Measurements from ENCODE around the gene SLC25A41.

SLC25A41 gene

GRCh38 chr19:6460099-6460884 lies 26.7 kb upstream of the SLC25A41 start:
- peak; percentile 95 for DNase-seq (ENCODE audit: extremely low spot score)
- ChIA-PET CTCF (no interaction called here), POLR2A (interaction anchor here (0.8 to 2.4 kb wide), 6 partner anchors 10 to 276 kb away, joined by 3 to 10 read pairs (median 4); partner anchors contain the start of genes ALKBH7 and KHSRP)
- TF ChIP-seq FOXM1 (IDR thresholded peaks at IDR 0.05; ENCODE audit: borderline replicate concordance) (peak; percentile 35; the same call in 1 of the 2 replicates), FOXA1 (IDR thresholded peaks at IDR 0.05) (no peak), NFRKB (IDR thresholded peaks at IDR 0.05) (no peak), ELF4 (IDR thresholded peaks at IDR 0.05) (no peak), PKNOX1 (IDR thresholded peaks at IDR 0.05) (peak; percentile 66; the same call in 1 of the 2 replicates), TARDBP (IDR thresholded peaks at IDR 0.05) (no peak), BHLHE40 (IDR thresholded peaks at IDR 0.05; ENCODE audit: borderline replicate concordance) (no peak), L3MBTL2 (conservative IDR thresholded peaks at IDR 0.05) (peak; percentile 50; the same call in 1 of the 2 replicates), SUZ12 (IDR thresholded peaks at IDR 0.05) (no peak), ZNF384 (IDR thresholded peaks at IDR 0.05) (no peak)

GRCh38 chr19:6459262-6460098 lies 25.9 kb upstream of the SLC25A41 start, which contains the start of gene SLC25A23:
Gene SLC25A23 (minus strand): TSS chr19:6459792. CDS start chr19:6459628, 164 bp downstream.
- peak; percentile 88 for DNase-seq (ENCODE audit: extremely low spot score)
- ChIA-PET CTCF (no interaction called here), POLR2A (interaction anchor here (0.8 to 2.4 kb wide), 6 partner anchors 11 to 277 kb away, joined by 3 to 10 read pairs (median 4); partner anchors contain the start of genes ALKBH7 and KHSRP)
- TF ChIP-seq FOXM1 (IDR thresholded peaks at IDR 0.05; ENCODE audit: borderline replicate concordance), result peak; percentile 53; the same call in 1 of the 2 replicates
- TF ChIP-seq PKNOX1 (IDR thresholded peaks at IDR 0.05), result no peak
- TF ChIP-seq L3MBTL2 (conservative IDR thresholded peaks at IDR 0.05), result no peak

GRCh38 chr19:6458695-6459261 lies 25.2 kb upstream of the SLC25A41 start:
- CTCF ChIA-PET, result no interaction called here
- no peak for TF ChIP-seq PKNOX1 (IDR thresholded peaks at IDR 0.05)
- no peak for TF ChIP-seq FOXA1 (IDR thresholded peaks at IDR 0.05)
- no peak for TF ChIP-seq SP1 (IDR thresholded peaks at IDR 0.05)
- no peak for TF ChIP-seq SUZ12 (IDR thresholded peaks at IDR 0.05)
- no peak for TF ChIP-seq HDGF (IDR thresholded peaks at IDR 0.05; ENCODE audit: borderline replicate concordance)
- no peak for TF ChIP-seq FOXK2 (IDR thresholded peaks at IDR 0.05)
- TF ChIP-seq CTBP1 (IDR thresholded peaks at IDR 0.05; ENCODE audit: borderline replicate concordance), result no peak
- no peak for TF ChIP-seq TARDBP (IDR thresholded peaks at IDR 0.05)
- no peak for TF ChIP-seq ELF4 (IDR thresholded peaks at IDR 0.05)
- no peak for TF ChIP-seq BHLHE40 (IDR thresholded peaks at IDR 0.05; ENCODE audit: borderline replicate concordance)
- no peak for TF ChIP-seq NFRKB (IDR thresholded peaks at IDR 0.05)
- TF ChIP-seq FOXM1 (IDR thresholded peaks at IDR 0.05; ENCODE audit: borderline replicate concordance), result no peak
- no peak for TF ChIP-seq L3MBTL2 (conservative IDR thresholded peaks at IDR 0.05)
- no peak for TF ChIP-seq ARNT (IDR thresholded peaks at IDR 0.05)
- POLR2A ChIA-PET, result interaction anchor here (1.2 to 2.4 kb wide), 3 partner anchors 34 to 278 kb away, joined by 3 to 10 read pairs (median 5); partner anchors contain the start of gene KHSRP
- DNase-seq (ENCODE audit: extremely low spot score), result no peak

GRCh38 chr19:6457958-6458694 lies 24.6 kb upstream of the SLC25A41 start:
- ChIA-PET CTCF (no interaction called here), POLR2A (interaction anchor here (1.8 to 2.4 kb wide), 2 partner anchors 33 to 278 kb away, joined by 5 to 10 read pairs; partner anchors contain the start of gene KHSRP)
- TF ChIP-seq ARNT (IDR thresholded peaks at IDR 0.05), result no peak
- TF ChIP-seq HDGF (IDR thresholded peaks at IDR 0.05; ENCODE audit: borderline replicate concordance), result no peak
- TF ChIP-seq FOXK2 (IDR thresholded peaks at IDR 0.05), result no peak
- TF ChIP-seq BHLHE40 (IDR thresholded peaks at IDR 0.05; ENCODE audit: borderline replicate concordance), result no peak
- TF ChIP-seq FOXA1 (IDR thresholded peaks at IDR 0.05), result no peak
- no peak for TF ChIP-seq ZNF384 (IDR thresholded peaks at IDR 0.05)
- TF ChIP-seq SP1 (IDR thresholded peaks at IDR 0.05), result no peak
- no peak for TF ChIP-seq SUZ12 (IDR thresholded peaks at IDR 0.05)
- TF ChIP-seq FOXM1 (IDR thresholded peaks at IDR 0.05; ENCODE audit: borderline replicate concordance), result no peak
- TF ChIP-seq NFRKB (IDR thresholded peaks at IDR 0.05), result no peak
- no peak for TF ChIP-seq CTBP1 (IDR thresholded peaks at IDR 0.05; ENCODE audit: borderline replicate concordance)
- no peak for TF ChIP-seq PKNOX1 (IDR thresholded peaks at IDR 0.05)
- TF ChIP-seq TARDBP (IDR thresholded peaks at IDR 0.05), result no peak
- no peak for TF ChIP-seq ELF4 (IDR thresholded peaks at IDR 0.05)
- TF ChIP-seq LEF1 (IDR thresholded peaks at IDR 0.05; ENCODE audit: borderline replicate concordance), result no peak
- TF ChIP-seq L3MBTL2 (conservative IDR thresholded peaks at IDR 0.05), result no peak
- no peak for DNase-seq (ENCODE audit: extremely low spot score)
